SK-N-MC (cell line): Measurements from ENCODE around the gene TNFRSF18.

Source experiments
- EZH2 ChIP-seq: fragments of 200-600 bp; sonication (generic); IDR thresholded peaks from one replicate; pipeline ENCODE4 v1.6.1; 2017; ENCODE audit warnings: antibody characterized with exemption
- FOXP2 ChIP-seq: optimal IDR thresholded peaks from 2 replicates; pipeline ENCODE3; 2011; ENCODE audit warnings: mild to moderate bottlenecking, moderate library complexity; ENCODE audit not compliant: insufficient read depth; ENCODE audit errors: extremely low read length, control extremely low read depth
- POLR2AphosphoS5 ChIP-seq: IDR thresholded peaks from 2 replicates; pipeline ENCODE4 v1.6.1; 2012; ENCODE audit warnings: mild to moderate bottlenecking, low read depth, low read length, borderline replicate concordance

DNA sequence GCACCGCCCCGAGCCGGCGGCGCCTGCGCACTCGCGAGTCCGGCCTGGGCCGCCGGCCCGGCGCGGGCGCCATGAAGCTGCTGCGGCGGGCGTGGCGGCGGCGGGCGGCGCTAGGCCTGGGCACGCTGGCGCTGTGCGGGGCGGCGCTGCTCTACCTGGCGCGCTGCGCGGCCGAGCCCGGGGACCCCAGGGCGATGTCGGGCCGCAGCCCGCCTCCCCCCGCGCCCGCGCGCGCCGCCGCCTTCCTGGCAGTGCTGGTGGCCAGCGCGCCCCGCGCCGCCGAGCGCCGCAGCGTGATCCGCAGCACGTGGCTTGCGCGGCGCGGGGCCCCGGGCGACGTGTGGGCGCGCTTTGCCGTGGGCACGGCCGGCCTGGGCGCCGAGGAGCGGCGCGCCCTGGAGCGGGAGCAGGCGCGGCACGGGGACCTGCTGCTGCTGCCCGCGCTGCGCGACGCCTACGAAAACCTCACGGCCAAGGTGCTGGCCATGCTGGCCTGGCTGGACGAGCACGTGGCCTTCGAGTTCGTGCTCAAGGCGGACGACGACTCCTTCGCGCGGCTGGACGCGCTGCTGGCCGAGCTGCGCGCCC is 25.9 kb upstream of the TNFRSF18 start, which contains the start of gene B3GALT6:
- TF ChIP-seq POLR2AphosphoS5 (no peak), EZH2 (no peak), FOXP2 (no peak)
